GM12864 (cell line): Measurements from ENCODE around the gene WDR19.

Source experiments
- DNase-seq: peaks from one replicate; pipeline ENCODE4 v3.0.0-alpha.2; 2011; ENCODE audit warnings: low read depth
- H3K4me3 ChIP-seq: 2 replicates; pipeline ENCODE4 v1.5.1; 2011; ENCODE audit warnings: mild to moderate bottlenecking, low read depth, low read length, control low read depth
- CTCF ChIP-seq: IDR thresholded peaks from 2 replicates; pipeline ENCODE4 v1.5.1; 2011; ENCODE audit warnings: low read depth, mild to moderate bottlenecking, moderate library complexity, low read length, control low read depth, inconsistent platforms; ENCODE audit errors: missing control alignments

The WDR19 gene

GRCh38 chr4:39308611-39309010 is 126.3 kb downstream of the WDR19 start:
- DNase-seq: no peak
- TF ChIP-seq CTCF: no peak

GRCh38 chr4:39312816-39313215 is 130.5 kb downstream of the WDR19 start:
- no peak overlapping the region for H3K4me3 ChIP-seq
- TF ChIP-seq CTCF: no peak
- DNase-seq: no peak

More at GRCh38 chr4:39308611-39309010, 126.3 kb downstream of the WDR19 start:
- no peak overlapping the region for H3K4me3 ChIP-seq

- DNase-seq: no peak
- no peak for TF ChIP-seq CTCF
- H3K4me3 ChIP-seq: no peak overlapping the region
Measured at GRCh38 chr4:39319676-39320075, 137.3 kb downstream of the WDR19 start.

- no peak for DNase-seq
- no peak for TF ChIP-seq CTCF
- no peak overlapping the region for H3K4me3 ChIP-seq
Measured at GRCh38 chr4:39320381-39321115, 138.2 kb downstream of the WDR19 start.

GRCh38 chr4:39323821-39324220 is 141.5 kb downstream of the WDR19 start:
- no peak for TF ChIP-seq CTCF
- H3K4me3 ChIP-seq: no peak overlapping the region
- no peak for DNase-seq

GRCh38 chr4:39324446-39324845 is 142.1 kb downstream of the WDR19 start:
- no peak overlapping the region for H3K4me3 ChIP-seq
- TF ChIP-seq CTCF: no peak
- DNase-seq: no peak
